CD4-positive, alpha-beta T cell treated with Interleukin-10 for 1 hour (primary cell): ENCODE results near the gene RNU1-1.
A peak's percentile ranks its signal among the peaks of the same experiment; 100 is the strongest.
"Not testable (repeated sequence)": the region's sequence is repeated elsewhere in the genome, so short reads cannot be mapped to it uniquely, and the experiment has no call there.

Experiments
- DNase-seq: peaks from one replicate; pipeline ENCODE4 v3.0.0-alpha.2; 2020

RNU1-1 gene

DNA sequence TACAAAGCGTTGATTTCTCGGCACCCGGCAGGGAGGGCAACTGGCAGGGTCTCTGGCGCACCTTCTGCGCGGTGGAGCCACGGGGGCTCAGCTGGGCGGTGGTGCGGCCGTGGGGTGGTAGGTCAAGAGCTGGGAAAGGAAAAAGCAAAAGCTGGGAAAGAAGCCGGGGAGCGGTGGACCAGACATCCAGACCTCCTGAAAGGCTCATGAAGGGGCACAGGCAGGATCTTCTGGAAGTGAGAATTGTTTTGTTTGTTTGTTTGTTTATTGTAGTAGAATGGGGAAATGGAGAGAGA is 7.2 kb upstream of the RNU1-1 start:
- no peak for DNase-seq

DNA sequence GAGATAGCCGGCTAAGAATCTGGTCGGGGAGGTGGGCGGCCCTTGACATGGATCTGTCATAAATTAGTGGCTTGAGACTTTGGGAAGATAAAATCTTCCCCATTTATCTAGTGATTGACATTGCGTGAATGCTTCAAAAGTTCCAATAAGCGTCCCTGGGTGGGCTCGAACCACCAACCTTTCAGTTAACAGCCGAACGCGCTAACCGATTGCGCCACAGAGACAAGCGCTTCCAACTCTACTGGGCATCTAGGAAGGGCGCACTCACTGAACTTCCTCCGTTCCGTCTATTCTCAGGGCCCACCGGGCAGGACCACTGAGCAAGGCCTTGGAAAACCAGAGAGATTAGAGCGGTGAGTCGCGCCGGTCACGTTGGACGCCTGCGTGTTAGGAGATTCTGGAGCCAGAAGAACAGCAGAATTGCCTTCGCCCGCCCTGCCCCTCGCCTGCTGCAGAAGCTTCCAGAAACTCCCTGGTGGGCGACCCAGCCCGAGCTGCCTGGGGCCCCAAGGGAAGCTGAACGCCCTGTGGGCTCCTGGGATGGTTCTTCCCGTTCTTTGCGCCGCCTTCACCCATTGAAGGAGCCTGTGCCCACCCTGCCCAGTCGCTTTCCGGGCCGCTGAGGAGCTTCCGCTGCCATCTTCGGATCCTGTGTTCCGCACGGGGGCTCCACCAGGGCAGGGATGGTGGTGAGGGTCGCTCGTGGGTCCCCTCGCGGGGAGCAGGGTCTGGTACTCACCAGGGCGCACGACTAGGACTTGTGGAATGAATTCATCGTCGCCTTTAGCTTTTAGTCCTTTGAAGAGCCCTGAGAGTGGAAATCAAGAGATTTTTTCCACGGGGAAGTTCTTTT is 6.6 kb upstream of the RNU1-1 start:
- not testable (repeated sequence) for DNase-seq

DNA sequence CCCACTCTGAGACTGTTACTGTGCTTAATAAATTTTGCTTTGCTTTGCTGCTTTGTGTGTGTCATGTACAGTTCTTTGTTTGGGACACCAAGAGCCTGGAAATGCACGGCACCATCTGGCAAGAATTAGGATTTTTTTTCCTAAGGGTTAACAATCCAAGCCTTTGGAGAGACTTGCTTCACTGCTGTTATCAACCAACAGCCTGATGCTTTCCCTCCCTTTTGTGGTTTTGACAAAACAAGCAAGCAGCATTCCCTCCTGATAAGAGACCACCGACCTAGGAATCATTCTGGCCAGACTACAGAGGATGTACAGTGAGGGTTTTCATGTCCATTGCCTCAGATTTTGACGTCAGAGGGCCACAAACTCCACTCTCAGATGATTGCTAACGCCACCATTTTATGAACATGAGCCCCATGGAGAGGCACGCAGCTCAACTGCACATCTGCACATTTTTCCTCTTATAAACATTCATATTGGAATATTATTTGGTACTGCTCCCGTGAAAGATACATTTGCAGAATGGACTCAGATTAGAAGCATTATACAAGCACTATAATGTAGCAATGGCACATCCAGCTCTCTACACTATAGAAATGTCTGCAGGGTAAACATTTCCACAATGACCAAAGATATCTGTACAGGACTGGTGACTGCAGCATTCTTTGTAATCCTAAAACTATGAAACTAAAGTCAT is 5.3 kb upstream of the RNU1-1 start:
- not testable (repeated sequence) for DNase-seq

DNA sequence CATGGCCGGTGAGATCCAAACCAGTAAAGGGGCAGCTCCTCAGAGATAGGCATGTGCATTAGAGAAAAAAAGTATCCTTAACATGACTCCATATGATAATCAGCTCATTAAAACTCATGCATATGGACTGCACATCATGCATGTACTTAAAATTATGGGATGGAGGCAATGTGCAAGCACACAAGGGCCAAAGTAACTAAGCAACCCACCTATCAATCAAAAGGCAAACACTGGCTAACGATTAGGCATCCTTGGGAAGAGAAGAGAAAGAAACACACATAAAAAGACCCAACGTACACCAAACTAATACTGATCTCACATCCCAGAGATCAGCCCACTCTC is 4.8 kb upstream of the RNU1-1 start:
- DNase-seq, result not testable (repeated sequence)

DNA sequence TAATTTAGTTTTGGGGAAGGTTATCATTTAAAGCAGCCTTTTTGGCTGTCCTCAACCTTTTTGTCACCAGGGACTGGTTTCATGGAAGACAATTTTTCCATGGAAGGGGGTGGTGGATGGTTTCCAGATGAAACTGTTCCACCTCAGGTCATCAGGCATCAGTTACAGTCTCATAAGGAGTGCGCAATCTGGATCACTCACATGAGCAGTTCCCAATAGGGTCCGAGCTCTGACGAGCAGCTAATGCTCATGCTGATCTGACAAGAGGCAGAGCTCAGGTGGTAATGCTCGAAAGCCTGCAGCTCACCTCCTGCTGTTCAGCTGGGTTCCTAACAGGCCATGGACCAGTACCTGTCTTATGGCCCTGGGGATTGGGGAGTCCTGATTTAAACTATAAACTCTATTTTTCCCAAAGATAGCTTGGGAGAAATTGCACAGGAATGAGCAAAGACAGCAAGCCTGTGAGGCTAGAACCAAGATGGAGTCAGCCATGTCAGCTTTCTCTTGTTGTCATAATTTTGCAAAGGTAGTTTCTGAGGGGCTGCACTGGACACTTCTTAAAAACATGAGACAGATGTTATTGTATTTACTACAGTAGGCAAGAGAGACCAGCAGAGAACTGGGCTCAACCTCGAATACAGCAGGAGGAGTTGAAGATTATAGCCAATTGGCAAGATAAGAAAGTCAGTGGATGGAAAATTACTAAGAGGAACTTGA is 2.8 kb upstream of the RNU1-1 start:
- not testable (repeated sequence) for DNase-seq

DNA sequence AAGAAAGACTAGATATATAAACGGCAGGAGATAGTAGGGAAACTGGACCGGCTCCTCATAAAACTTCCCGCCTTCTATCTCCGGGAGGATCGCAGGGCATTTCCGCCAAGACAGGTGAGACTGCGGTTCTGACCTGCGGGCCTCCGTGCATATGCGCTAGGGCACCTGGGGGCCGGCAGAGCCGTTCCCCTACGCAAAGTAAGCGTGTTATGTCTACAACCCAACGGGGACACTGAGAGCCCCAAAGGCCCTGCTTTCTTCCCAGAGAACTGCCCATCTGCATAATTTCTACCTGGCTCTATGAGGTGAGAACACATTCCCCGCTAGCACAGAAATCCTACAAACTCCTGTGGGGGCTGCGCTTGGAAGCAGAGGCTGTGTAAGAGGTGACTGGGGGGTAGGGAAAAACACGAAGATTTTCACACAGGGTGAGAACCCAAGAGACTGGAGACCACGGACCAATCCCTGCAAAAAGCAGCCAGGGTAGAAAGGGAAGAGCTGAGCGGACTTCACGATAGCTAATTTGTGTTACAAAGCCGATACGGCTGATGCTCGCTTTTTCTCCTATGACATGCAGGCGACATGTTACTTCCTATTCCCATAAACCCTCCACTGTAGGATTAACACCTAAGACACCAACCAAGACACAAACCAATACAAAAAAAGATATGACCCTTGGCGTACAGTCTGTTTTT is 526 bp downstream of the RNU1-1 start:
- peak; percentile 77 for DNase-seq

DNA sequence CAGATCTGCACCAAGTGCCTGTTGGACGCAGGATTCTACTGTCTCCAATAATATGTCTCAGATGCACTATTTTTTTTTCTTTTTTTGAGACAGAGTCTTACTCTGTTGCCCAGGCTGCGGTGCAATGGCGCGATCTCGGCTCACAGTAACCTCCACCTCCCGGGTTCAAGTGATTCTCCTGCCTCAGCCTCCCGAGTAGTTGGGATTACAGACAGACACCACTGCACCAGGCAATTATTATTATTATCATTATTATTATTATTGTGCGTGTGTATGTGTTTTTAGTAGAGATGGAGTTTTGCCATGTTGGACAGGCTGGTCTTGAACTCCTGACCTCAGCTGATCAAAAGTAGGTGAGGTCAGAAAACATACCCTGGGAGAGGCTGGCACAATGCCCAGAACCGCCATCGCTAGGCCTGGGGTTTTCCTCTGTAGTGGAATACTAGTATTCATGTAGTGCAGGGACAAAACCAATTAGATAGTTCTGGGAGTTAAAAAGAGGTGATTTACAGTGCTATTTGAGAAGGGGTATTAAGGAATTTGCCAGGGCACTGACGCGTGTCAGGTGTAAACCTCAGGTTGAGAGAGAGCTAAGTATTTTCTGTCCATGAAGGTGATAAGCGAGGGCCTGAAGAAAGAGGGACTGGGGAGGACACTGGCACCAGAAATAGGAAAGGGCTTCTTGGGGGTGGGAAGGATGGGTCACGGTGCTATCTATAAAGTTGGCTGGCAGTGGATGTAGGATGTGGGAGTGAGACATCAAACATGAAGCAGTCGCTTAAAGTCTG is 1.3 kb downstream of the RNU1-1 start:
- DNase-seq, result peak; percentile 49

DNA sequence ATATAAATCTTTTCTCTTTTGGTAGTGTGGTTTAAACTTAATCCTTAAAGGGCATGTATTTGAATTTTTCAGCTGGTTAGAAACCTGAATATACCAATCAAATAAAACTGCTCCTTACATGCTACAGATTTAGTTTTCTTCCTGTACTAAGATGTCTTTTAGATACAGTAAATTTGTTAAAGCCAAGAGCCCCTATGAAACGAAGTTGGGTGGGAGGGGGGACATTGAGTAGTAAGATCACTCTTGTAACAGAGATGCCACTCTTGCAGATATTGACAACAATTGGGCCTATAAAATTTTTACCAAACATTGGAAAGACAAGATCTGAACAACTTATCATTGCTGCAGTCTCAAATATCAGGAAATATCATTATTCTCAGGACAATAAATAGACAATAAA is 2.2 kb downstream of the RNU1-1 start:
- DNase-seq, result not testable (repeated sequence)

DNA sequence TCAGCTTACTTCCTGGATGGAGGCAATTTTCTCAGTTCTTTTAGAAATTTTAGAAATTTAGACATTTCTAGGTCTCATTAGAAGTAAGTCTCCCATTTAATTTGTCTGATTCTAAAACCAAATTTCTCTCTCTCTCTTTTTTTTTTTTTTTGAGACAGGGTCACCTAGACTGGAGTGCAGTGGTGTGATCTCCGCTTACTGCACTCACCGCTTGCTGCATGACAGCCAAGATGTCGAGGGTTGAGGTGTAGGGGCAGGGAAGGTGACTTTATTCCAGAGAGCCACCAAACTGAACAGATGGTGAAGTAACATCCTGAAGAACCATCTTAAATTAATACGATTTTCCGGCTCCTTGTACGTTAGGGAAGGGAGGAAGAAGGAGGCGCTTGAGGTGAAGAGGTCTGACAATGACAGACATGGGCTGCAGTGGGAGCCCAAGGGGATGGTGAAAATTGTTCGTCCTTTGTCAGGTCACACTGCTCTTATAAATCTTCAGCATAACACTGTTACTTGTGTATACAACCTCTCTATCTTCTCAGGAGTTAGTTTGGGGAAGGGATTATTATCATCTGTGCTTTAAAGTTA is 5.1 kb downstream of the RNU1-1 start:
- peak; percentile 21 for DNase-seq

DNA sequence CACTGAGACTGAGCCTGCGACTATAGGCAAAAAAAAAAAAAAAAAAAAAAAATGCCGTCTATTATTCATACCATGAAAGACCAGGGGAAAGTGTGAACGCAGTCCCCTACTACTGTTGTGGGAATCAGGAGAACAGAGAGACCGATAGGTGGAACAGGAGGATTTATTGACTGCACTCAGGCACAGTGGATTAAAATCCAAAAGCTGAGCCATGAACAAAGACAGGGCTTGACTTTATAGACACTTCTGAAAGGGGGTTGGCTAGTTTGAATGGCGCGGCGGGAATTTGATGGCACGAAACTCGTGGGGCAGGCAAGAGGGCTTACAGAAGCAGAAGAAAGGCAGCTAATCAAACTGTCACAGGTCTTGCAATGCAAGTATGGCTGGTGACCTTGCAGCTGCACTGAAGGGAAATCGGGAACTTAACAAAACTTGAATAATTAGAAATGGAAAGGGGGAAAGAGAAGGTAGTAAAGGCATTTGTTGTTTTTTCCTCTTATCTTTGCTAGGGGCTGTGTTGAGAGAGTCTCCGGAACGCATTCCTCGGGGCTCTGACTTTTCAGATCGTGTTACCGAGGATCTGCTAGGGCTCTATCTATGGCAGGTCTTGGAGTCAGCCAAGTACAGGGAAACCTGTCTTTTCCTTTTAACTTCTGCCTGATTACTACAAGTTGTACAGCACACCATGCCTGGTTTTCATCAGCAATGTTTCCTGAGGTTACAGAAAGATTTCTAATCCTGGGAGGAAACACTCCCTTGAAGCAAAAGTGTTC is 7.5 kb downstream of the RNU1-1 start:
- DNase-seq, result not testable (repeated sequence)

DNA sequence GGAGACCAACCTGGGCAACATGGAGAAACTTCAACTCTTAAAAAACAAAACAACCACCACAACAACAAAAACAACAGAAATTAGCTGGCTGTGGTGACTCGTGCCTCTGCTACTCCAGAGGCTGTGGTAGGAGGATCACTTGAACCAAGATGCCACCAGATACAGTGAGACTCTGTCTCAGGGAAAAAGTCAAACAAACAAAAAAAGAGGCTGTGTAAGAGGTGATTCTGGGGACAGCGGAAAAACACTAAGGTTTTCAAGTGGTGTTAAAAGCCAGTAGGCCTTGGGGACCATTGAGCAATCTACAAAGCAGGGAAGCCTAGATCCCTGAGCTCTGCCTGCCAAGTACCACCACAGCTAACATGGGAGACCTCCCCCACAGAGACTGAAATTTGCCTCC is 8.2 kb downstream of the RNU1-1 start:
- not testable (repeated sequence) for DNase-seq

DNA sequence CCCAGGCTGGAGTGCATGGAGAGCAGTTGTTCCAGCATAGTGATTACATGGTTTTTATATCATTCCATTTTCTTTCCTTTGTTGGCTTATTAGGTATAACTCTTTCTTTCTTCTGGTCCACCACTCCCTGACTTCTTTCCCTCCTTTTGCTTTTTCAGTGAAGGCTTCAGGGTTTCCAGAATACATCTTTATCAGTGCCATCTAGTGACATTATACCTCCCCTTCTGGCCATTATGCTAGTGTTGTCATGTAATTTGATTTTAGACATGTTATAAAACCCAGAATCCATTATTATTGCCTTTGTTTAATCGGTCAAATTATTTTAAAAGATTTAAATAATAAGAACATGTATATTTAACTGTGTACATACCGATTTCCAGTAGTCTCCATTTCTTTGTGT is 10.6 kb downstream of the RNU1-1 start:
- DNase-seq, result no peak

DNA sequence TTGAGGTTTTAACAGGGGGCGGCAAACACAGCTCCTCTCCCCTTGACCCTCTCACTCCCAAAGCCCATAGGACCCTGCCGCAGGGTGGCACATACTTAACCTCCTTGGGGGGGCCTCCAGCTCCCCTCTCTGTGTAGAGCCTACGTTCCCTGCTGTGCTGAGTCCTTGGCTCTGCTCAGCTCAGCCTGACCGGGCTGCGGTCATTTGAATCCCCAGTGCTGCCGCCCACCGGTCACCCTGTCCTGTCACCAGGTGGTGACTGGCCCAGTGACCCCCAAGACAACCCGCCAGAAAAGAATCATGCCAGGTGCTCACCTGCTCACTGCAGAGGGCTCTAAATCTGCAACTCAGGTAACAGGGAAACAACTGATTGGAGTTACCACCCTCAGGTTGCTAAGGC is 12.6 kb downstream of the RNU1-1 start:
- DNase-seq, result not testable (repeated sequence)

DNA sequence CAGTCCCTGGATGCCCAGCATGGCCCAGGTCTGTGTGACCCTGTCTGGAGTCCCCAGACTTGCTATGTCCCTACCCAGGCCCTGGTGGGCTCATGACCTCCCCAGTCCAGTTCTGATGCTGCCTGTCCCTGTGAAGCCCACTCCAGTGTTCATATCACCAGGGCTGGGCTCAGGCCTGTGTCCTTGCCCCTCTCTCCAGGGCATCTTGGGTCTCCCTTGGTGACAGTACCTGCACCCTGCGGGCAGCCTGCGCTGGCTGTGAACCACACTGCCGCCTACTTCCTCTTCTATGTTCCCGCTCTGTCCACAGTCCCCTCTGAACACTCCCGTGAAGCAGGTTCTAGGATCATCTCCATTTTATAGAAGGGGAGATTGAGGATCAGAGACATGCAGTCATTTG is 13.1 kb downstream of the RNU1-1 start:
- DNase-seq, result not testable (repeated sequence)

DNA sequence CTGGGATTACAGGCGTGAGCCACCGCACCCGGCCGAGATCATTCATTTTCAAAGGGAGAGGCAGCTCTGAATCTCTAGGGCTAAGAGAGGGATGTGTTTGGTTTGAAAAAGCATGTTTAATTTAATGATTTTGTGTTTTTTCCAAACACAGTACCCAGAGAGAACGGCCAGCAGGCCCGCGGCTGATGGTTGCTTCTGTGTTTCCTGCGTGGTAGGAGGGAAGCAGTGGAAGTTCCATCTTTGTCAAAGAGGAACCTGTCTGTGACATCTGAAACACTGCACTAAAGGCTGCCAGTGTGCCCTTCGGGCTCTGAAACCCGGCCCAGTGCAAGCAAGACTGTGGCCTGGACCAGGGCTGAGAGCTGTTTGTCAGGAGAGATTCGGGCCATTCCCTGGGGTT is 13.6 kb downstream of the RNU1-1 start:
- DNase-seq, result not testable (repeated sequence)

DNA sequence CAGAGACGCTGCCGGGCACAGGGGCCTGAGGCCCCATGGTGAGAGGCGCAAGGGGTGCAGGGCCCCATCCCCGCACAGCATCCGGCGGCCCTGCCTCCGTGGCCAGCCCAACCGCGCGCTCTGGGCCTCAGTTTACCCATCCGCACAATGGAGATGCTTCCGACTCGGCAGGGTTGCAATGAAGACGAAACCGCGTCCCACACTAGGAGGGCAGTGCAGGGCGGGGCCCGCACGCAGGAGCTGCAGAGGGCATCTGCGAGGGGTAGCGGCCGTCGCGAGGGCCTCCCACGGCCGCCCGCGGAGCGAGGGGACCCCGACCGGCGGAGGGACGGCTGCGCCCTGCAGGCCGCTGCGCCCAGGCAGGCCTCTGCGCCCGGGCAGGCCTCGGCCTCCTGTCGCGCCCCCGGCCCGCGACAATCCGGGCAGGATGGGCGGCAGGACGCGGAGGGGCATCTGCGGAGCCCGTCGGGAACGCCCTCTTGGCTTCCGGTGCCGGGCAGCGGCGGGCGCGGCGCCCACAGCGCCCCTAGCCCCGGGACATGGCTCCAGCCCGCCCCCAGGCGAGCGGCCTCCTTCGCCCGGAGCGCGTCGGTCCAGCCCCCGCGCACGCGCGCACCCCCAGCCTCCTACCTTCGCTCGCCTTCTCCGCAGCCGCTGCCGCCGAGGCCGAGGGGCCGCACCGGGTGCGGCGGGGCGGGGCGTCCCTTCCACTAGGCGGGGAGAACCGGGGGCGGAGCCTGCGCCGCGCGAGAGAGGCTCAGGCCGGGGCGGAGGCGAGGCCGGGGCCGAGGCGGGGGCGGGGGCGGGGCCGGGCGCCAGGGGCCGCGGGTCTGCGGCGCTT is 15.3 kb downstream of the RNU1-1 start:
- DNase-seq, result peak; percentile 90

DNA sequence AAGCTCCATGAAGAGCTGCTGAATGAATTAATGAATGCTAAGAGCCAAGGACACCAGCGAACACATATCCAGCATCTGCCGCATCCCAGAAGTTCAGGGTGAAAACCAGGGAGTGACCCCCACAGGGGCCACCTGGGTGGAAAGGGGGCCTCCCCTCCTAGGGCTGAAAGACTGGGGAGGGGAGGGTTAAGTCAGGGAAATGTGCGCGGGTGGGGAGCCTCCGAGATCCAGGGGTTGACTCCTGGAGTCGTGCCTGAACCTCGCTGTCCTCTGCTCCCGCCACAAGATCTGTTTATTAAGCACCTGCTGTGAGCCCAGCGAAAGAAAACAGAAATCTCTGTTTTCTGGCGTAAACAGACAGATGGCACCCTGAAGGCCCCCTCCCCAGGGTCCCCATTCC is 16.0 kb downstream of the RNU1-1 start:
- not testable (repeated sequence) for DNase-seq

DNA sequence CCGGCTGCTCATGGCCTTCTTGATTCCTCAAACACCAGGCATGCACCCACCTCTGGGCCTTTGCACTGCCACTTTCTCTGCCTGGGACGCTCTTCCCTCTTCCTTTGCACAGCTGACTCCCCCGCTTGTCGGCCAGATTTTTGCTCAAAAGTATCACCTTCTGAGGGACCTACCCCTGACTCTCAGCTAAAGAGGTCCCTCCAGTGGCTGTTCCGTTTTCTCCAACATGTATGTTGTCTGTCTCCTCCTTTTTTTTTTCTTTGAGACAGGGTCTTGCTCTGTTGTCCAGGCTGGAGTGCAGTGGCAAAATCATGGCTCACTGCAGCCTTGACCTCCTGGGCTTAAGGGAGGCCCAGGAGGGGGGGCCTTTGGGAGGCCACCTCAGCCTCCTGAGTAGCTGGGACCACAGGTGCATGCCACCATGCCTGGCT is 16.6 kb downstream of the RNU1-1 start:
- not testable (repeated sequence) for DNase-seq

DNA sequence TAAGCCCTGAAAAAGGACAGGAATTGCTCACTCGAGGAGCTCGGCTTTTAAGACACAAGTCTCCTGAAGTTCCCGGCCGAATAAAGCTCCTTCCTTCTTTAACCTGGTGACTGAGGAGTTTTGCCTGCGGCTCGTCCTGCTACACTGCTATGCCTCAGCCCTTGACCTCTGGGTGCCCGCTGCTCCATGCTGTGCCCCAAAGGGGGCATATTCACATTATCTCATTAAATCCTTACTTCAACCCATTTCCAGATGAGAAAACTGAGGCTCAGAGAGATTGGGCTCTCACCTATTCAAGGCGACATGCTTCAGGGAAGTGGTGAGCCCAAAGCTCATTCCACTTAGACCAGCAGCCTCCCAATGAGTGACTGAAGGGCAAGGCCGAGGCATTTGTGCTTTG is 20.4 kb downstream of the RNU1-1 start:
- DNase-seq, result not testable (repeated sequence)

DNA sequence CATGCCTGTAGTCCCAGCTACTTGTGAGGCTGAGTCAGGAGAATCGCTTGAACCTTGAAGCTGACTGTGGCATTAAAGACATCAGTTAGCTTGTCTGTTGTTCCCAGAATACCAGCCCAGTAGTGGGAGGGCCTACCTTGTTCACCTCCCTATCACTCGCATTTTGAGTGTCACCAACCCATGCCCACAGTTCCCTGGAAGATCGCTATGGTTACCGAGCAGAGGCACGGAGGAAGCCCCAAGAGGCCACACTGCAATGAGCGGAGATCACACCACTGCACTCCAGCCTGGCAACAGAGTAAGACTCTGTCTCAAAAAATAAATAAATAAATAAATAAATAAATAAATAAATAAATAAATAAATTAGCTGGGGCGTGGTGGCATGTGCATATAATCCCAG is 21.1 kb downstream of the RNU1-1 start:
- DNase-seq, result not testable (repeated sequence)
